Stomach (tissue), 9 donors: ENCODE measurements around the gene CELA3A. TPM values are rescaled to one million over a fixed set of nuclear protein-coding genes. Genes with fewer than 3 reads are reported as not detected.
"Not testable (repeated sequence)": the region's sequence is repeated elsewhere in the genome, so short reads cannot be mapped to it uniquely, and the experiment has no call there.

Experiments used
- DNase-seq, 2 donors: peaks; one replicate each; pipeline versions ENCODE4 v3.0.0 to v3.0.0-alpha.2; 2013 to 2019
- H3K27ac ChIP-seq, 5 donors: fragments of 200-600 bp in 4 of 5; sonication (generic) in 4 of 5; one replicate each; pipeline ENCODE4 v1.5.1; 2013 to 2019; ENCODE audit warnings: mild to moderate bottlenecking in 1 of 5, moderate library complexity in 1 of 5
- H3K27me3 ChIP-seq, 3 donors: fragments of 200-600 bp; sonication (generic); one replicate each; pipeline ENCODE4 v1.5.1; 2017 to 2019; ENCODE audit warnings: mixed run types in 1 of 3
- H3K36me3 ChIP-seq, 4 donors: fragments of 200-600 bp; sonication (generic); 1 replicate in 3 of 4; 2 replicates in 1 of 4; pipeline ENCODE4 v1.5.1; 2016 to 2019
- H3K4me1 ChIP-seq, 4 donors: fragments of 200-600 bp; sonication (generic); one replicate each; pipeline ENCODE4 v1.5.1; 2016 to 2019
- H3K4me3 ChIP-seq, 4 donors: fragments of 200-600 bp; sonication (generic) in 3 of 4; one replicate each; pipeline ENCODE4 v1.5.1; 2016 to 2019; ENCODE audit warnings: mild to moderate bottlenecking in 1 of 4
- H3K9me3 ChIP-seq, 4 donors: fragments of 200-600 bp; sonication (generic); one replicate each; pipeline ENCODE4 v1.5.1; 2016 to 2019
- WGBS, 5 donors: extraction: QIAGEN DNeasy Blood & Tissue Kit in 3 of 5; methylation state at CpG; one replicate each; pipeline versions ENCODE4 v1.1.5 to v1.1.7; 2013 to 2018; 5-methylcytosine and 5-hydroxymethylcytosine counted together
- intact Hi-C: fragments of 100-400 bp; cut with DNase I; formaldehyde crosslinking; loops from one replicate; pipeline ENCODE4 v1.15.1; 2023; ENCODE audit warnings: low total_unique reads
- polyA plus RNA-seq, 3 donors: library from polyadenylated mRNA; stranded (reverse); fragments of 200-250 nt; gene quantifications; one replicate each; pipeline ENCODE4 v1.2.3, GENCODE V29; 2013
- total RNA-seq, 5 donors: library from RNA; depleted of rRNA; stranded (reverse); fragments of >200 nt; gene quantifications; one replicate each; pipeline versions ENCODE4 v1.1.0 to v1.2.3, GENCODE V29; 2014 to 2016
- donor health status: healthy with polysubstance abuse.
- donor health status: Bipolar disorder and iron deficiency.
- donor health status: healthy.

CELA3A gene
- total and polyA plus RNA-seq, 8 donors, result 3.6 to 62.9 (median 17.2) TPM; not detected in 3

DNA sequence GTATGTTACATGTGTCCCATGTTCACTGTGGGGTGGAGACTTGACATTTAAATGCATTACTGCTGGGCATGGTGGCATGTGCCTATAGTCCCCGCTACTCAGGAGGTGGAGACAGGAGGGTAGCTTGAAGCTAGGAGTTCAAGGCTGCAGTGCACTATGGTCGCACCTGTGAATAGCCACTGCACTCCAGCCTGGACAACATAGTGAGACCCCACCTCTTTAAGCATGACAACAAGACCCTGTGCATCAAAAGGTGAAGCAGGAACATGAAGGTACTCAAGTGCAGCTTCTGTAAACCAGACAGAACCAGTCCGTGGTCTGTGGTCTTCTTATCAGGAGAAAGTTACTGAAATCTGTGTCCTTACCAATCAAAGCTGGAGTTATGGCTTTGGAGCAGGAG, 9.3 kb upstream of the CELA3A start:
- H3K4me1 ChIP-seq, H3K4me3 ChIP-seq, DNase-seq, H3K27me3 ChIP-seq, H3K36me3 ChIP-seq, H3K27ac ChIP-seq, H3K9me3 ChIP-seq, intact Hi-C loops: not testable (repeated sequence)
- WGBS, 5 donors, result 73 to 96% (median 82%) methylated on average over 2 to 3 of the region's 3 CpGs

GRCh38 chr1:21994716-21995115, 6.7 kb upstream of the CELA3A start:
- H3K27me3 ChIP-seq, H3K27ac ChIP-seq, H3K9me3 ChIP-seq, H3K36me3 ChIP-seq, H3K4me1 ChIP-seq, intact Hi-C loops, DNase-seq, H3K4me3 ChIP-seq: not testable (repeated sequence)
- WGBS, 5 donors, result 89 to 95% (median 93%) methylated on average over 8 of the region's 8 CpGs

DNA sequence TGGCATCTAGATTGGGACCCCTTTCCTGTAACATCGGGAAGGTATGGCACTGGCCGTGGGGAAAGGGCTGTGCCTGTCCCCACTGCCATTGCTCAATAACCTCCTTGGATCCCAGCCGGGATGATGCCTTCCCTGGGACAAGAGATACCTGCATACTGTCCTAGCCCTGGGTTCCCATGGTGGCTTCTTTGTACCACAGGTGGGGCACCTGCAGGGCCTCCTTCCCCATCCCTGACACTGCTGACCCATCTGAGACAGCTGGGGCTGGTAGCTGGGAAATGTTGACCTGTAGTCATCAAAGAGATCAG, 4.8 kb upstream of the CELA3A start:
- H3K36me3 ChIP-seq, H3K4me3 ChIP-seq, intact Hi-C loops, DNase-seq, H3K27me3 ChIP-seq, H3K9me3 ChIP-seq: not testable (repeated sequence)
- H3K27ac ChIP-seq, result peak overlapping the region; percentile 7 to 72 (median 59)
- WGBS, 5 donors, result 67 to 81% (median 78%) methylated on average over 3 of the region's 3 CpGs
- peaks cover 0 to 12% (median 2%) of the 10 kb centered on the region in 4 donors for H3K4me1 ChIP-seq

GRCh38 chr1:21997891-21998623, 3.4 kb upstream of the CELA3A start:
- WGBS, 5 donors, result 36 to 55% (median 41%) methylated on average over 8 to 9 of the region's 9 CpGs
- H3K9me3 ChIP-seq, H3K4me3 ChIP-seq, H3K27me3 ChIP-seq, DNase-seq, intact Hi-C loops, H3K36me3 ChIP-seq: not testable (repeated sequence)
- H3K27ac ChIP-seq, result peak overlapping the region; percentile 46 to 77 (median 59)
- peaks cover 0 to 12% (median 2%) of the 10 kb centered on the region in 4 donors for H3K4me1 ChIP-seq

- 52 to 69% (median 66%) methylated on average over 7 to 14 of the region's 15 CpGs for WGBS, 5 donors
Measured at GRCh38 chr1:21998624-21999294, 2.7 kb upstream of the CELA3A start.

DNA sequence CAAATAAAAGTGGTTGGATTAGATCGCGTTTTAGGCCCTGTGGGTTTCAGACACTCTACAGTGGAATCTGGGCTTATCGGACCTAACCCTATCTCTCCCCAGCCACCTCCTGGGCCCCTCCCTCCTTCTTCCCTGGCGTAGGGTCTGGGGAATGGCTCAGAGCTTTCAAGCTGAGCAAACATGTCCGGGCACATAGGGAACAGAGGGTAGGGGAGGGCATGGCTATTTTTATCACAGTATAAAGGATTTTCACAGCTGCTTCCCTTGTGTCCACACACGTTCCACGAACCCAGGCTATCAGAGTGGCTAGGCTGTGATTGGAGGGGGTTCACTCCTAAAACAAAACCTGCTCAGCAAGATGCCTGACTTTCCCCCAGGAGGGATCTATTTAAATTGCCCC, 1.8 kb upstream of the CELA3A start:
- Histone ChIP-seq H3K4me1 (peaks cover 0 to 12% (median 2%) of the 10 kb centered on the region in 4 donors), H3K27ac (peak overlapping the region; percentile 11 to 74 (median 52))
- H3K4me3 ChIP-seq, H3K9me3 ChIP-seq, intact Hi-C loops, H3K36me3 ChIP-seq, H3K27me3 ChIP-seq: not testable (repeated sequence)
- 20 to 37% (median 27%) methylated on average over 3 to 7 of the region's 7 CpGs for WGBS, 5 donors
- DNase-seq, result peak; percentile 80 to 82

More at GRCh38 chr1:21998624-21999294, 2.7 kb upstream of the CELA3A start:
- H3K9me3 ChIP-seq, H3K36me3 ChIP-seq, H3K27me3 ChIP-seq, DNase-seq, intact Hi-C loops, H3K4me3 ChIP-seq: not testable (repeated sequence)
- Histone ChIP-seq H3K4me1 (peaks cover 0 to 12% (median 2%) of the 10 kb centered on the region in 4 donors), H3K27ac (peak overlapping the region; percentile 6 to 74 (median 59))

GRCh38 chr1:22002461-22002860, 1.0 kb downstream of the CELA3A start:
- H3K27me3 ChIP-seq, H3K9me3 ChIP-seq, H3K36me3 ChIP-seq, H3K27ac ChIP-seq, H3K4me3 ChIP-seq, intact Hi-C loops, DNase-seq: not testable (repeated sequence)
- peaks cover 0 to 12% (median 0%) of the 10 kb centered on the region in 4 donors for H3K4me1 ChIP-seq
- 67 to 78% (median 71%) methylated on average over 5 of the region's 5 CpGs for WGBS, 5 donors

DNA sequence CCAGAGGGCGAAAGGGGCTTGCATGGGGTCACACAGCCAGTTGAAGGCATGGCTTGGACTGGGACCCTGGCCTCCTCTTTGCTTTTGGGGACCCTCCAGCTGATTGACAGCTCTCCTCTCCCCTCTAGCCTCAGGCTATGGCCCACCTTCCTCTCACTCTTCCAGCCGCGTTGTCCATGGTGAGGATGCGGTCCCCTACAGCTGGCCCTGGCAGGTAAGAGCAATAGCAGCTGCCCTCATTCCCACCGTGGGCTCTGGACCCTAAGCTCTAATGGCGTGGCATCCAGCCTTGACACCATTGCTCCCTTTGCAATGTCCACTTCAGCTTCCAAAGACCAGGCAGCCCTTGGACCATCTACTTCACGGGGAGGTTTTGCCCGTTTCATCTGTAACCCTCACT, 1.4 kb downstream of the CELA3A start:
- H3K36me3 ChIP-seq, H3K9me3 ChIP-seq, DNase-seq, intact Hi-C loops, H3K27ac ChIP-seq, H3K4me3 ChIP-seq, H3K27me3 ChIP-seq: not testable (repeated sequence)
- WGBS, 5 donors, result 82 to 93% (median 90%) methylated on average over 8 of the region's 8 CpGs
- H3K4me1 ChIP-seq, result peaks cover 0 to 12% (median 0%) of the 10 kb centered on the region in 4 donors

DNA sequence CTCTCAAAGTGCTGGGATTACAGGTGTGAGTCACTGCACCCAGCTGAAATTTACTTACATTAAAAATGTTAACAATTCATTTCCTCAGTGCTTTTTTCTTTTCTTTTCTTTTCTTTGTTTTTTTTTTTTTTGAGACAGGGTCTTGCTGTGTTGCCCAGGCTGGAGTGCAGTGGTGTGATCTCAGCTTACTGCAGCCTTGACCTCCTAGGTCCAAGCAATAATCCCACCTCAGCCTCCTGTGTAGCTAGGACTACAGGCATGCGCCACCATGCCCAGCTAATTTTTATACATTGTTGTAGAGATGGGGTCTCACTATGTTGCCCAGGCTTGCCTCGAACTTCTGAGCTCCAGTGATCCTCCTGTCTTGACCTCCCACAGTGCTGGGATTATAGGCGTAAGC, 2.5 kb downstream of the CELA3A start:
- H3K4me1 ChIP-seq, H3K27me3 ChIP-seq, intact Hi-C loops, H3K9me3 ChIP-seq, H3K27ac ChIP-seq, H3K36me3 ChIP-seq, DNase-seq, H3K4me3 ChIP-seq: not testable (repeated sequence)
- 96 to 100% (median 100%) methylated on average over 1 to 3 of the region's 3 CpGs for WGBS, 5 donors
